Activated CD4-positive, alpha-beta T cell treated with anti-CD3 and anti-CD28 coated beads, Interleukin-2, amount 50 U/mL, for 16 hours (primary cell): ENCODE measurements around the gene MRPS11.
"Not testable (repeated sequence)": the region's sequence is repeated elsewhere in the genome, so short reads cannot be mapped to it uniquely, and the experiment has no call there.

ENCODE experiments used
- DNase-seq: peaks from one replicate; pipeline ENCODE4 v3.0.0-alpha.2; 2020

The MRPS11 gene

DNA sequence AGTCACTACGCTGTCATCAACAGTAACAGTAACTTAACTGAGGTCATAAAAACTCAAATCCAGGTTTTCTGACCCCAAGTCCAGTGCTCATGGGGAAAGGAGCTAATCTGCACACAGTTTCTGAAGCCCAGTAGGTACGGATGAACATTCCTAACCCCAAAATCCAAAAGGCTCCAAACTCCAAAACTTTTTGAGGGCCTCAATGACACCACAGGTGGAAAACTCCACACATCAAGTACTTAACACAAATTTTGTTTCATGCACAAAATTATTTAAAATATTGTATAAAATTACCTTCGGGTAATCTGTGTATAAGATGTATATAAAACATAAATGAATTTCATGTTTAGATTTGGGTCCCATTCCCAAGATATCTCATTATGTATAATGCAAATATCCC lies 10.8 kb upstream of the MRPS11 start:
- DNase-seq, result no peak

DNA sequence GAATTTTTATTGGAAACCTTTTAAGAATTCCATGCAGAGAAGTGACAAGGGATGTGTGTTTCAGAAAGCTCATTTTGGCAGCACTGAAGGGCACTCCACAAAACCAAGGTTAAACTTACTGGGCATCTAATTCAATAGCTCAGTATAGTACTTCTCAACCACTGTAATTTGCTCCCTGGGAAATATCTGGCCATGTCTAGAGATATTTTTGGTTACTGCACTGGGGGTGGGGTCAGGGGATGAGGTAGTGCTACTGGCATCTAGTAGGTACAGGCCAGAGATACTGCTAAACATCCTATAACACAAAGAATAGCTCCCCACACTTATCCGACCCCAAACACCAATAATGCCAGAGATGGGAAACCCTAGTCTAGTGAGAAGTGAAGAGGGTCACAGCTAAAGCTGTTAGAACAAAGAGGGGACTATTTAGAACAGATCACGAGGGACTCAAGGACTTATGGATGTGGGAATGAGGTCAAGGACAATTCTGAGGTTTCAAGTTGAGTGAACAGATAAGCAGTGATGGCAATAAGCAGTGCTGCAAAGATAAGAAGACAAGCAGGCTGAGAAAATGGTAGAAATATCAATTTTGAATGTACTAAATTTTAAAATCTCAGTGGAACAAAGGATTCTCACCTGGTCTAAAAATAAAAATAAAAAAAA lies 3.5 kb upstream of the MRPS11 start:
- no peak for DNase-seq

GRCh38 chr15:88465633-88466224 lies 1.8 kb upstream of the MRPS11 start:
- DNase-seq, result peak; percentile 52

GRCh38 chr15:88467935-88468528 lies 524 bp downstream of the MRPS11 start:
- no peak for DNase-seq

DNA sequence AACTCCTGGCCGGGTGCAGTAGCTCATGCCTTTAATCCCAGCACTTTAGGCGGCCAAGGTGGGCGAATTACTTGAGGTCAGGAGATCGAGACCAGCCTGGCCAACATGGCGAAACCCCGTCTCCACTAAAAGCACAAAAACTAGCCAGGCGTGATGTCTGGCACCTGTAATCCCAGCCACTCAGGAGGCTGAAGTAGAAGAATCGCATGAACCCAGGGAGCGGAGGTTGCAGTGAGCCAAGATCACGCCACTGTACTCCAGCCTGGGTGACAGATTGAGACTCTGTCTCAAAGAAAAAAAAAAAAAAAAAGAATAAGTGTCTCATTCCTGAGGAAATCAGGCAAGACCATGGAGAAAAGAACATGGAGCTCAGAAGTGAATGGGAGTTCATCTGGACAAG lies 1.2 kb downstream of the MRPS11 start:
- DNase-seq, result not testable (repeated sequence)

DNA sequence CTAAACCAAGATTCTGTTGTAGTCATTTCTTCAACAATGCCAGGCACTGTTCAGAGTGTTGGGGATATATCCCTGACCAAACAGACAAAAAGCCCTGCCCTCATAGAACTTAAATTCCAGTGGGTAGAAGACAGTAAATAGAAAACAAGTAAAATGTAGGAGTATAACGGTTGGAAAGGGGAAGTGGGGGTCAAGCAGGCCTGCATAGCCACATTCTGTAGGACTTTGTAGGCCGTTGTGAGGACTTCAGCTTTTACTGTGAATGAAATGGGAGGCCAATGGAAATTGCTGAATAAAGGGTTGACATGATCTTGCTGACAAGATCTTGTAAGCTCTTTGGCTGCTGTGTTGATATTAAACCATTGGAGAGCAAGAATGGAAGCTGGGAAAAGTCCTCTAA lies 1.8 kb downstream of the MRPS11 start:
- DNase-seq, result no peak

- DNase-seq, result no peak
Measured at GRCh38 chr15:88470625-88471372, 3.3 kb downstream of the MRPS11 start.

DNA sequence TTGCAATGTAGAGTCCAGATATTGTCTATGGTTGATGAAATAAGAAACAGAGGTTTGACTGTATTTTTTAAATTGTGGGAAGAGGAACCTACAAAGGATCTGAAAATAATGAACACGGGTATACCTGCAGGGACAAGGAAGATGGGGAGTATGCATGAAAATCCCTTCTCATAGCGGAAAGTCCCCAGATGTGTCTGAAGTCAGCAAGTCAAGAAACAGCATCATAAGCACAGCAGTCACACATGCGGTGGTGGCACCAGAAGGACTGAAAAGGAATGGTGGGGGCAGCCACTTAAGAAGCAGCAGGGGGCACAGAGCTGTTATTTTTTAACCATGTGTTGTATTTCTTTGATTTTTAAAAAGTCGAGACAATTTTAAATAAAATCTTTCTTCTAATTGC lies 4.7 kb downstream of the MRPS11 start:
- peak; percentile 25 for DNase-seq

- DNase-seq, result not testable (repeated sequence)
Measured at GRCh38 chr15:88473661-88474293, 6.3 kb downstream of the MRPS11 start.

DNA sequence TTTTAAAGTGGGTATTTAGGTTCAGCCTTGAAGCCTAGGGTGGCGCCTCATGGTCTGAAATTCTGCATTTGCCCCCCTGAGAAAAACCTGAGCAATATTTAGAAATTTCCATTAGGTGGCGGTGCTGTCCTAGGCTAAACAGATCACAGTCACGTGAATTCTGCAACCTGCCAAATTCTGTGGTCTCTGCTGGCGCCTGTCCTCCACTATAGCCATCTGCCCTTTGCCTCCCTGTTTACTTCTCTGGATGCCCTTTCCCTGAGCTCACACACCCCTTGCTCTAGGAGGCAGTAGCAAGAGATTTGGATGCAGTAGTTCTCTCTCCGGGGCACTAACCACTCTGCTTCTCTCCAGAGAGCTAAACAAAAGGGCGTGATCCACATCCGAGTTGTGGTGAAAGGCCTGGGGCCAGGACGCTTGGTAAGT lies 9.1 kb downstream of the MRPS11 start:
- peak; percentile 16 for DNase-seq

DNA sequence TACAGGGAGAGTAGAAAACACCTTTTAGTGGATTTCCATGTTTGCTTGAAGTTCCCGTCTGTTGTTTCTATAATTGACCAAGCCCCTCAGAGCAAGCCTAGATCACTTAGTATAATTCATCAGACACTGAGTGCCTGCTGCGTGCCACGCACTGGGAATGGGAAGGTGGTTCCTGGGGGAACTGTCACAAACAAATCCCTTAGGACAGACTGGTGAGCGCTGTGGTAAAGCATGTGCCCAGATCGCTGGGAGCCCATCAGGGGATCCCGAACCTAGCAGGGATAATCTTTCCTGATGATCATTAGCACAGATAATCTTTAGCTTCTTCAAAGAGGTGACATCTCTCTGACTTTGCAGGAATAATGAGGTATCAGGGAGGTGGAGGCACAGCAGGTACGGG lies 9.6 kb downstream of the MRPS11 start:
- no peak for DNase-seq

- DNase-seq, result no peak
Measured at GRCh38 chr15:88477904-88478303, 10.4 kb downstream of the MRPS11 start.

DNA sequence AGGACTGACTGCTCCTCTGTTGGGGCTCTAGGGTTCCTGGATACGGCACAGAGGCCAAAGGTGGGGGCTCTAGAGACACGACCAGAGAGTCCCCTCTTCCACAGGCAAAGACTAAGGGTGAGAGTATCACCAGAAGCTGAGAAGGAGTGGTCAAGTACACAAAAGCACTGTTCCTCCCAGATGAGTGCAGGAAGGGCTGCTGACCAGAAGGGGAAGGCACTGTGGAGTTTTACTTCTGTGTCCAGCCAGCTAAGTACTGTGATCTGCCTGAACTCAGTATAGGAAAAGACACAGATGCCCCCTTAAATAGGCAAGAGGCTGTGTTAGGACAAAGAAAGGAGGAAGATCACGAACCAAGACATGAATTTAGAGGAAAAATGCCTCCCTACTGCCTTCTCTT lies 11.7 kb downstream of the MRPS11 start:
- no peak for DNase-seq

GRCh38 chr15:88480981-88481380 lies 13.5 kb downstream of the MRPS11 start:
- no peak for DNase-seq

- no peak for DNase-seq
Measured at GRCh38 chr15:88482263-88482662, 14.8 kb downstream of the MRPS11 start.

GRCh38 chr15:88484682-88485331 lies 17.3 kb downstream of the MRPS11 start:
- no peak for DNase-seq

DNA sequence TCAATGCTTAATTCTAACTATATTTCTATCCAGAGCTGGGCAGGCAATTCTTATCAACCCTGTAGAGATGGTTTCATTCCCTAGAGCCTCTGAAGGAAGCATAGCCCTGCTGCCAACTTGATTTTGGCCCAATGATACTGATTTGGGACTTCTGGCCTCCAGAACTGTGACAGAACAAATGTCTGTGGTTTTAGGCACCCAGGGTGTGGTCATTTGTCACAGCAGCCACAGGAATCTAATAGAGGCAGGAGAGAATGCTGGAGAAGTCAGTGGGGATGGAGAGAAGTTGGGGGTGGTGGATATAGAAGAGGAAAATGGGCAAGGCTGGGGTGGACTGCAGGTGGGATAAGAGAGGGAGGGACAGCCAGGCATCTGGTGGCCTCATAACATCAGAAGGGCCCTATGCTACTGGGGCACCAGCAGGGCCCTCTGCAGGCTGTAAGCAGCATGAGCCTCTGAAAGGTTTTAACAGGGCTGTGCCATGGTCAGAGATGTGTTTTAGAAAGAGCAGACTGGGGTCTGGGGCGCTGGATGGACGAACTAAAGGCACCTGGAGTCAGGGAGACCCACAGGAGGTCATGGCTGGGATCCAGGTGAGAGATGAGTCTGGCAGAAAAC lies 19.8 kb downstream of the MRPS11 start:
- DNase-seq, result no peak

- DNase-seq, result no peak
Measured at GRCh38 chr15:88487796-88488523, 20.5 kb downstream of the MRPS11 start.

- no peak for DNase-seq
Measured at GRCh38 chr15:88489321-88489720, 21.8 kb downstream of the MRPS11 start.

DNA sequence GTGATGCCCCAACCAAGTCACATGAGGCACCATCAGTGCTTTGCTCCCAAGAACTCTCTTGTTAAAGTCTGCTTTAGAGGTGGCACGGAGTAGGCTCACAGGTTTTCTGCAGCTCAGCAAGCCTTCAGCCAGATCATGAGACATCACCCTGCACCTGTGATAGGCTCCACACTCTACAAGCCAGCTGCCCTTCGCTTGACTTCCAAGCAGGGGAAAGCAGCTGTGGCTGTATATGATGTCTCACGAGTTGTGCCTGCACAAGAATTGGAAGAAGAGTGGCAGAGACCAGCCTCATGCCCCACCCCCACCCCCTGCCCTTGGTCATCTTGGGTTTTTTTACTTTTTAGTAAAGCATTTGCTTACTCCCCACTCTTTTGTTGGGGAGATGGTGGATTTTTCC lies 22.5 kb downstream of the MRPS11 start:
- DNase-seq, result no peak

- no peak for DNase-seq
Measured at GRCh38 chr15:88491158-88491557, 23.6 kb downstream of the MRPS11 start.

DNA sequence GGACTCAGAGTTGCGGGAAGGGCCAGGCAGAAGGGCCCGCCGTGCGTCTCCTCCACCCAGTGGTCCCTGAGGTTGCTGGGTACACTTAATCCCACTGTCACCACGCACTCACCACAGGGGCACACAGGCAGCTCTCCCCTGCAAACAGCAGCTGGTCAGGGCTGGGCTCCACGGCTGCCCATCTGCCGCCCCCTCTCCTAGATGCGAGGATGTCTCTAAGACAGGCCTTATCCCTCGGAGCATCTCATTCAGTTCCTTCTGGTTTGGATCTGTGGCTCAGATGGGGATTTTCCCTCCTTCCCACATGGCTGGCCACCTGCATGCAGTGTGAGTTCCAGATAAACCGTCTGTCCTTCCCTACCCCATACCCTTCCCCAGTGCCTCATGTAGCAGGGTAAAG lies 26.3 kb downstream of the MRPS11 start:
- DNase-seq, result no peak
